GM21360 (cell line): ENCODE results near the gene SERINC2.
"Not testable (repeated sequence)": the region's sequence is repeated elsewhere in the genome, so short reads cannot be mapped to it uniquely, and the experiment has no call there.

Experiments
- ATAC-seq: cut with Tn5 transposase; IDR thresholded peaks from one replicate; pipeline ENCODE4 v1.9.1; 2021; ENCODE audit warnings: mild to moderate bottlenecking, moderate library complexity; ENCODE audit not compliant: unreplicated experiment

The SERINC2 gene

GRCh38 chr1:31453384-31454079 lies 40.5 kb downstream of the SERINC2 start:
- ATAC-seq = no peak

- ATAC-seq = no peak
These were observed 45.4 kb downstream of the SERINC2 start for GRCh38 chr1:31458287-31458896.

GRCh38 chr1:31460027-31460426 lies 47.0 kb downstream of the SERINC2 start:
- ATAC-seq = no peak

GRCh38 chr1:31467005-31467674 lies 54.1 kb downstream of the SERINC2 start:
- ATAC-seq = no peak

GRCh38 chr1:31470794-31471315 lies 57.8 kb downstream of the SERINC2 start:
- ATAC-seq = no peak

- not testable (repeated sequence) for ATAC-seq
These were observed 58.7 kb downstream of the SERINC2 start for GRCh38 chr1:31471452-31472313.

GRCh38 chr1:31472314-31472651 lies 59.3 kb downstream of the SERINC2 start:
- ATAC-seq = not testable (repeated sequence)

- not testable (repeated sequence) for ATAC-seq
These were observed 59.7 kb downstream of the SERINC2 start for GRCh38 chr1:31472673-31473072.

- ATAC-seq = not testable (repeated sequence)
These were observed 60.5 kb downstream of the SERINC2 start for GRCh38 chr1:31473508-31473907.

- not testable (repeated sequence) for ATAC-seq
These were observed 61.6 kb downstream of the SERINC2 start for GRCh38 chr1:31474567-31474966.

- no peak for ATAC-seq
These were observed 64.2 kb downstream of the SERINC2 start for GRCh38 chr1:31476891-31477846.

GRCh38 chr1:31478167-31478566 lies 65.2 kb downstream of the SERINC2 start:
- ATAC-seq = no peak

- ATAC-seq = no peak
These were observed 66.8 kb downstream of the SERINC2 start for GRCh38 chr1:31479811-31480210.

- ATAC-seq = not testable (repeated sequence)
These were observed 67.4 kb downstream of the SERINC2 start for GRCh38 chr1:31480426-31480825.

- ATAC-seq = no peak
These were observed 69.5 kb downstream of the SERINC2 start for GRCh38 chr1:31482482-31483011.

- ATAC-seq = no peak
These were observed 70.3 kb downstream of the SERINC2 start for GRCh38 chr1:31483012-31483946.
